Thyroid gland (tissue), 4 donors: ENCODE data around the gene BANP. TPM values are rescaled to one million over a fixed set of nuclear protein-coding genes. Genes with fewer than 3 reads are reported as not detected.

Source experiments
- DNase-seq, 2 donors: peaks; one replicate each; pipeline ENCODE4 v3.0.0-alpha.2; 2019
- H3K27ac ChIP-seq, 3 donors: fragments of 200-600 bp; sonication (generic); 1 replicate in 2 of 3; 2 replicates in 1 of 3; pipeline ENCODE4 v1.5.1; 2016 to 2019; ENCODE audit warnings: mild to moderate bottlenecking in 1 of 3, moderate library complexity in 1 of 3
- H3K27me3 ChIP-seq: fragments of 200-600 bp; sonication (generic); one replicate; pipeline ENCODE4 v1.5.1; 2019
- H3K36me3 ChIP-seq, 2 donors: fragments of 200-600 bp; sonication (generic); one replicate each; pipeline ENCODE4 v1.5.1; 2016 to 2019
- H3K4me1 ChIP-seq, 2 donors: fragments of 200-600 bp; sonication (generic); one replicate each; pipeline ENCODE4 v1.5.1; 2017 to 2019
- H3K4me3 ChIP-seq, 3 donors: fragments of 200-600 bp; sonication (generic); replicated peaks in 1 of 3; 1 replicate in 2 of 3; 2 replicates in 1 of 3; pipeline ENCODE4 v1.5.1; 2016; ENCODE audit warnings: mild to moderate bottlenecking in 1 of 3
- H3K9me3 ChIP-seq: fragments of 200-600 bp; sonication (generic); one replicate; pipeline ENCODE4 v1.5.1; 2017
- POLR2A ChIP-seq, 2 donors: fragments of 450-650 bp; IDR thresholded peaks; one replicate each; pipeline ENCODE4 v1.6.1; 2017; ENCODE audit warnings: antibody characterized with exemption in 2 of 2, mild to moderate bottlenecking in 2 of 2, moderate library complexity in 1 of 2
- WGBS, 2 donors: methylation state at CpG; one replicate each; pipeline ENCODE4 v1.1.5; 2017; 5-methylcytosine and 5-hydroxymethylcytosine counted together
- intact Hi-C: fragments of 100-400 bp; cut with DNase I; formaldehyde crosslinking; loops from one replicate; pipeline ENCODE4 v1.15.1; 2023
- total RNA-seq, 4 donors: library from RNA; depleted of rRNA; stranded (reverse); fragments of >200 nt; gene quantifications; one replicate each; pipeline ENCODE4 v1.2.3, GENCODE V29; 2016
- TF ChIP-seq, protein P1 (sequence below), 6 experiments: fragments of 200-600 bp in 3 of 6; fragments of 450-650 bp in 3 of 6; sonication (generic) in 3 of 6; IDR thresholded peaks; one replicate each; pipeline ENCODE4 v1.5.1; 2016 to 2019; ENCODE audit warnings: antibody characterized with exemption in 6 of 6, mild to moderate bottlenecking in 2 of 6, inconsistent platforms in 1 of 6, moderate library complexity in 1 of 6

BANP gene
- total RNA-seq, 4 donors from 2014 or later, result 22.8 to 42.7 (median 29.8) TPM

DNA sequence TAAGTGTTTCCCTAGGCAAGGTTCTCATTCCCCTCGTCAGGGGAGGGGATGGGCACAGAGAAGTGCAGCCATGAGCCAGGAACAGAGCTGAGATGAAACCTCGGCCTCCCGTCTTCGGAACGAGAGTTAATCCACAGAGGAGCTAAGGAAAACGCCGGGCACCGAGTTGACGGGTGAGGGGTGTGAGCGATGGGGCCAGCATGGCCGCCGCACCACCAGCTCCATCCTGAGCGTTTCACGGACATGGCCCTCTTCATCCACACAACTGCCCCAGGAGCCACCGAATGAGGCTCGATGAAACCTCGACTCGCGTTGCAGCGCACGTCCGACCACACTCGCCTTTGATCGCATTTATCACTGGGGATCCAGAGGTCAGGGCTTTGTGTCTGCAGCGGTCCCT, 36.4 kb upstream of the BANP start:
- H3K9me3 ChIP-seq, result no peaks in the 10 kb centered on the region
- H3K36me3 ChIP-seq, result no peaks in the 10 kb centered on the region
- H3K4me3 ChIP-seq, result no peak overlapping the region
- no peak for TF ChIP-seq POLR2A (IDR thresholded peaks at IDR 0.05)
- TF ChIP-seq, protein P1, sequence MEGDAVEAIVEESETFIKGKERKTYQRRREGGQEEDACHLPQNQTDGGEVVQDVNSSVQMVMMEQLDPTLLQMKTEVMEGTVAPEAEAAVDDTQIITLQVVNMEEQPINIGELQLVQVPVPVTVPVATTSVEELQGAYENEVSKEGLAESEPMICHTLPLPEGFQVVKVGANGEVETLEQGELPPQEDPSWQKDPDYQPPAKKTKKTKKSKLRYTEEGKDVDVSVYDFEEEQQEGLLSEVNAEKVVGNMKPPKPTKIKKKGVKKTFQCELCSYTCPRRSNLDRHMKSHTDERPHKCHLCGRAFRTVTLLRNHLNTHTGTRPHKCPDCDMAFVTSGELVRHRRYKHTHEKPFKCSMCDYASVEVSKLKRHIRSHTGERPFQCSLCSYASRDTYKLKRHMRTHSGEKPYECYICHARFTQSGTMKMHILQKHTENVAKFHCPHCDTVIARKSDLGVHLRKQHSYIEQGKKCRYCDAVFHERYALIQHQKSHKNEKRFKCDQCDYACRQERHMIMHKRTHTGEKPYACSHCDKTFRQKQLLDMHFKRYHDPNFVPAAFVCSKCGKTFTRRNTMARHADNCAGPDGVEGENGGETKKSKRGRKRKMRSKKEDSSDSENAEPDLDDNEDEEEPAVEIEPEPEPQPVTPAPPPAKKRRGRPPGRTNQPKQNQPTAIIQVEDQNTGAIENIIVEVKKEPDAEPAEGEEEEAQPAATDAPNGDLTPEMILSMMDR (IDR thresholded peaks at IDR 0.05), result no peak
- 92 to 94% methylated on average over 24 to 25 of the region's 25 CpGs for WGBS, 2 donors
- H3K4me1 ChIP-seq, result no peaks in the 10 kb centered on the region
- H3K27ac ChIP-seq, result no peak overlapping the region
- H3K27me3 ChIP-seq, result no peaks in the 10 kb centered on the region
- DNase-seq, result no peak
- intact Hi-C loops, result loop anchor here (10.0 kb wide), 1 partner anchor 60 kb away; no protein-coding TSS in a partner anchor

DNA sequence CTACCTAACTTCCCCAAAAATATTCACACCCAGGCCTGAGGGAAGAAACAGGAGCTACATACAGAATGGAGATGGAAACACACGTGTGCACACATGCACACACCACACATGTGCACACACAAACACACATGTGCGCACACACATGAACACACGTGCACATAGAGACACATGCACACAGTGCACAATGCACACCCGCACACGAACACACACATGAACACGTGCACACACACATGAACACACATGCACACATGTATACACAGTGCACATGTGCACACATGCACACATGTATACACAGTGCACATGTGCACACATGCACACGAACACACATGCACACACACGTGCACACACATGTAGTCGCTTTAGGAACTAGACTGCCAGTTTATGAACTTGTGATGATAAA, 33.7 kb upstream of the BANP start:
- Histone ChIP-seq H3K4me1 (peaks cover 5 to 6% of the 10 kb centered on the region in 2 donors), H3K36me3 (no peaks in the 10 kb centered on the region), H3K4me3 (no peak overlapping the region), H3K9me3 (no peaks in the 10 kb centered on the region), H3K27ac (no peak overlapping the region), H3K27me3 (no peaks in the 10 kb centered on the region)
- intact Hi-C loops, result loop anchor here (10.0 kb wide), 1 partner anchor 63 kb away; no protein-coding TSS in a partner anchor
- no peak for DNase-seq
- 84 to 94% methylated on average over 9 of the region's 9 CpGs for WGBS, 2 donors
- TF ChIP-seq, protein P1 (IDR thresholded peaks at IDR 0.05), result no peak
- no peak for TF ChIP-seq POLR2A (IDR thresholded peaks at IDR 0.05)

DNA sequence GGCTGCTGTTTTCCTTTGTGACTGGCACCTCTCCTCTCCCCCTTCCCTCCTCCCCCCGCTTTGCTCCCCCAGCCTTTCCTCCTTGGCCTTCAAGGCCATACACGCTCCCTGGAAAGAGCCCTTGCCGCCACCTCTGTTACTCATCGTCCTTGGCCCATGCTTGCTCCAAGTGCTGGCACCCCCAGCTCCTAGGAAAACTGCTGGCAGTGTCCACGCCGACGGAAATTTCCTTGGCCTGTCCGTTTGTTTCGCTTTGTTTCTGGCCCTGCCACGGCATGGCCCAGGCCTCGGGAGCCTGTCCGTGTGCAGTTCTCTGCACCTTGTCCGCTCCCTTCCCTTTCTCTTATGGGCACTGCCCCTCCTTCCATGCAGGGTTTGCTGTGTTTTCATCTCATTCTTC, 32.9 kb upstream of the BANP start:
- no peaks in the 10 kb centered on the region for H3K36me3 ChIP-seq
- H3K27ac ChIP-seq, result peak overlapping the region in 1 of 3 donors; percentile 41
- H3K9me3 ChIP-seq, result no peaks in the 10 kb centered on the region
- no peak overlapping the region for H3K4me3 ChIP-seq
- TF ChIP-seq, protein P1 (IDR thresholded peaks at IDR 0.05), result no peak
- no peak for TF ChIP-seq POLR2A (IDR thresholded peaks at IDR 0.05)
- H3K27me3 ChIP-seq, result no peaks in the 10 kb centered on the region
- peaks cover 10 to 14% of the 10 kb centered on the region in 2 donors for H3K4me1 ChIP-seq
- no peak for DNase-seq
- intact Hi-C loops, result loop anchor here (10.0 kb wide), 1 partner anchor 64 kb away; no protein-coding TSS in a partner anchor
- WGBS, 2 donors, result 79 to 80% methylated on average over 12 to 13 of the region's 13 CpGs

GRCh38 chr16:87918866-87919680, 32.2 kb upstream of the BANP start:
- Histone ChIP-seq H3K36me3 (no peaks in the 10 kb centered on the region), H3K4me3 (no peak overlapping the region), H3K27ac (peak overlapping the region in 1 of 3 donors; percentile 41), H3K27me3 (no peaks in the 10 kb centered on the region), H3K9me3 (no peaks in the 10 kb centered on the region), H3K4me1 (peaks cover 18 to 21% of the 10 kb centered on the region in 2 donors)
- intact Hi-C loops, result loop anchor here (10.0 kb wide), 1 partner anchor 64 kb away; no protein-coding TSS in a partner anchor
- 65 to 73% methylated on average over 15 to 19 of the region's 37 CpGs for WGBS, 2 donors
- no peak for DNase-seq
- TF ChIP-seq POLR2A (IDR thresholded peaks at IDR 0.05), result no peak
- TF ChIP-seq, protein P1 (IDR thresholded peaks at IDR 0.05), result no peak

DNA sequence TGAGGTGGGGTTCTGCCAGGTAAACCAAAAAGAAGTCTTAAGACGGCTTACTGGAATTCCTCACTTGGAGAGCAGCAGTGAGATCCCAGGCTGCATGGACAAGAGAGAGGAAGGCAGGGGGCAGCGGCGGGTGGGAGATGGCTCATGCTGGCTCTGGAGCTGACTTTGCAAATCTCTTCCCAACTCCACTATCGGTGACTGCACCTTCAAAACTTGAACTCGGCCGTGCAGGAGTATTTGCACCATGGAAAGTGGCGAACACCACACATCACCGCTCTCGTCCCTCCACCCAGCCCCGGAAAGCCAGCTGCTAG, 31.6 kb upstream of the BANP start:
- H3K36me3 ChIP-seq, result no peaks in the 10 kb centered on the region
- H3K4me1 ChIP-seq, result peaks cover 23 to 27% of the 10 kb centered on the region in 2 donors
- H3K4me3 ChIP-seq, result no peak overlapping the region
- no peak for TF ChIP-seq POLR2A (IDR thresholded peaks at IDR 0.05)
- TF ChIP-seq, protein P1 (IDR thresholded peaks at IDR 0.05), result no peak
- 81 to 83% methylated on average over 10 of the region's 10 CpGs for WGBS, 2 donors
- H3K27me3 ChIP-seq, result no peaks in the 10 kb centered on the region
- no peak for DNase-seq
- no peaks in the 10 kb centered on the region for H3K9me3 ChIP-seq
- intact Hi-C loops, result loop anchor here (10.0 kb wide), 1 partner anchor 65 kb away; no protein-coding TSS in a partner anchor
- H3K27ac ChIP-seq, result no peak overlapping the region
